Measurements from ENCODE around the gene GPC5. TPM values are rescaled to one million over a fixed set of nuclear protein-coding genes. Genes with fewer than 3 reads are reported as not detected.

GPC5 gene
- total and polyA plus RNA-seq, 11 donors = 0.14 to 2.9 (median 0.84) TPM; not detected in 1

DNA sequence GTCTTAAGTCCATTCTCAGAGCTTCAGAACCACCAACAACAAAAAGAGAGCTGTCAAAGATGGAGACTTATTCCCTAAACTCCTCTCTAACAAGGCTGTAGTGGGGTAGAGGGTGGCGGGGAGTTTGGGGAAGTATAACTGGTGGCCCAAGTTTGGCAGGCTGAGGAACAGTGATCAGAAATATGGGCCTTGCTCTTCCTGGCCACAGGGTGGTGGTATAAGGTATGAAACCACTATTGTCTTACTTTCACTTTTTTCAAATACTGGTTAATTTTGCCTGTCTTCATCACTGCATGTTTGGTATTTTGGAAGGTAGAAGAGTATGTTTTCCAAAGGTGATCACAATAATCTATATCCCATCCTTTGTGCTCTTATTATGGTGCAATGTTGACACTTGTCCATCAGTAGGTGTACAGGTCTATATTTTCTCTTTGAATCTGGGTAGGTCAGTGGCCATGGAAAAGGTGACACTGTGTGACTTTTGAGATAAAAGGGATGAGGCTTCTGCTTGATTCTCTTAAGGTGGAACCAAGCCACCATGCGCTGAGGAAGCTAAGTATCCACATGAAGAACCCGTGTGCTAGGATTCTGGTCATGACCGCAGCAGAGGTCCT is 23.2 kb upstream of the GPC5 start:
- Histone ChIP-seq H3K9me3 (no peaks in the 10 kb centered on the region), H3K4me1 (no peaks in the 10 kb centered on the region), H3K27me3 (no peaks in the 10 kb centered on the region), H3K4me3 (no peak overlapping the region), H3K27ac (no peak overlapping the region), H3K36me3 (no peaks in the 10 kb centered on the region)
- TF ChIP-seq, protein P1, sequence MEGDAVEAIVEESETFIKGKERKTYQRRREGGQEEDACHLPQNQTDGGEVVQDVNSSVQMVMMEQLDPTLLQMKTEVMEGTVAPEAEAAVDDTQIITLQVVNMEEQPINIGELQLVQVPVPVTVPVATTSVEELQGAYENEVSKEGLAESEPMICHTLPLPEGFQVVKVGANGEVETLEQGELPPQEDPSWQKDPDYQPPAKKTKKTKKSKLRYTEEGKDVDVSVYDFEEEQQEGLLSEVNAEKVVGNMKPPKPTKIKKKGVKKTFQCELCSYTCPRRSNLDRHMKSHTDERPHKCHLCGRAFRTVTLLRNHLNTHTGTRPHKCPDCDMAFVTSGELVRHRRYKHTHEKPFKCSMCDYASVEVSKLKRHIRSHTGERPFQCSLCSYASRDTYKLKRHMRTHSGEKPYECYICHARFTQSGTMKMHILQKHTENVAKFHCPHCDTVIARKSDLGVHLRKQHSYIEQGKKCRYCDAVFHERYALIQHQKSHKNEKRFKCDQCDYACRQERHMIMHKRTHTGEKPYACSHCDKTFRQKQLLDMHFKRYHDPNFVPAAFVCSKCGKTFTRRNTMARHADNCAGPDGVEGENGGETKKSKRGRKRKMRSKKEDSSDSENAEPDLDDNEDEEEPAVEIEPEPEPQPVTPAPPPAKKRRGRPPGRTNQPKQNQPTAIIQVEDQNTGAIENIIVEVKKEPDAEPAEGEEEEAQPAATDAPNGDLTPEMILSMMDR (IDR thresholded peaks at IDR 0.05) = peak in 8 of 12 donors; percentile 11 to 42 (median 20)
- no peak for TF ChIP-seq POLR2A (IDR thresholded peaks at IDR 0.05)
- intact Hi-C loops (cut with DNase I) = no loop called here
- DNase-seq (no peak), ATAC-seq (no peak)
- 89 to 94% (median 92%) methylated on average over 4 of the region's 4 CpGs for WGBS, 4 donors

DNA sequence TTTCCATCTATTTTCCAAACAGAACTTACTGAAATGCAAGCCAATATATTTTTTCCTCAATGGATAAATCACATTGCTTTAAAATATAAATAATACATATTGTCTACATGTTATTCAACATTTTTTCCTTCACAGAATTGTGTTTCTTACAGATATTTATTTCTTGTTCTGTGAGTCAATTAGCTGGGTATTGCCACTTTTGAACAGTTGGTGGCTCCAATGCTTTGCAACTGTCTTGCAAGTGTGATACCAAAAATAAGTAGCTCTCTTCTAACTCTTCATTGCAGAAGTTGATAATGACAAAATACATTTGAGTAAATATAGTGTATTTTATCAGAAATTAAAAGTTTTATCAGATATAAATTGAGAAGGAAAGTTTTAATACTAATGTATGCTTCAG is 17.1 kb upstream of the GPC5 start:
- intact Hi-C loops (cut with DNase I) = loop anchor here (1.0 to 10.0 kb wide), 5 partner anchors 341 to 401 kb away; no protein-coding TSS in a partner anchor
- ATAC-seq = no peak
- DNase-seq = no peak
- no peak for TF ChIP-seq POLR2A (IDR thresholded peaks at IDR 0.05)
- TF ChIP-seq, protein P1 (IDR thresholded peaks at IDR 0.05) = peak in 11 of 12 donors; percentile 22 to 50 (median 26)
- Histone ChIP-seq H3K4me1 (no peaks in the 10 kb centered on the region), H3K36me3 (no peaks in the 10 kb centered on the region), H3K27me3 (peaks cover 0 to 4% (median 0%) of the 10 kb centered on the region in 9 donors), H3K27ac (no peak overlapping the region), H3K9me3 (no peaks in the 10 kb centered on the region), H3K4me3 (no peak overlapping the region)

DNA sequence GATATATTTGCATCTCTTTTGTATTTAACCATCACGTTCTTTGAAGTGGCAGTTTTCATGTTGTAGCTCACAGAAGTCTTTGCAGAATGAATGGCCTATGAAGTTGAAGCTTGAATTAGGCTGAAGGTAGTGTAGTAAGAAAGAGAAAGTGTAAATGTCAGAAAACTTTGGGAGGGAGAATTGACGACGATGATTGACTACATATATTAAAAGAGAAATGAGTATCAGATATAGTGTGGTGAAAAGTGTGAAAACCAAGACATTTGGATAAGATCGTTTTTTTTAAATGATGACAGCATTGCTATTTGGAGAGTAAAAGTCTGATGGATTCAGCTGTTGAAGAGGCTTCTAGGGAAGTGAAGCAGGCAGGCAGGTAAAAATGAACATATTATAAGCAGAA is 14.6 kb upstream of the GPC5 start:
- H3K9me3 ChIP-seq = no peaks in the 10 kb centered on the region
- H3K4me3 ChIP-seq = no peak overlapping the region
- no peaks in the 10 kb centered on the region for H3K36me3 ChIP-seq
- H3K27me3 ChIP-seq = peaks cover 0 to 10% (median 0%) of the 10 kb centered on the region in 9 donors
- TF ChIP-seq POLR2A (IDR thresholded peaks at IDR 0.05) = no peak
- TF ChIP-seq, protein P1 (IDR thresholded peaks at IDR 0.05) = no peak
- H3K4me1 ChIP-seq = no peaks in the 10 kb centered on the region
- intact Hi-C loops (cut with DNase I) = loop anchor here (2.0 to 10.0 kb wide), 5 partner anchors 338 to 401 kb away; no protein-coding TSS in a partner anchor
- 75 to 81% (median 77%) methylated on average over 4 of the region's 4 CpGs for WGBS, 4 donors
- no peak overlapping the region for H3K27ac ChIP-seq
- ATAC-seq = no peak
- no peak for DNase-seq

DNA sequence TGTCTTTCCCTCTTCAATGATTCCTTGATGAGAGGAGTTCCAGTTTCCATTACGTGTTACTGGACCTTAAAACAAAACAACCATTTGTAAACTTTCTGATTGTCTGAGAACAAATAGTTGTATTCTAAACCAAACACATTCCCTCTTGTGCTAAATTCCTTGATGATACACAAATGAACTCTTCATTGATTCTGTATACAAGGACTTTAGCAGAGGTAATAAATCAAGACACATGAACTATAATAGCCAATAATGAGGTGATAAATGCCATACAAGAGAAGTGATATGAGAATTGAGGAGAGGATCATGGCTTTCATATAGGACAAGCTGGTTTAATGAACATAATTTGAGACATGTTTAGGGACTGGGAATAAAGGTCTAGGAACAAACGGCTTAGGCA is 13.5 kb upstream of the GPC5 start:
- 73 to 90% (median 78%) methylated on average over 2 of the region's 2 CpGs for WGBS, 4 donors
- ATAC-seq = no peak
- intact Hi-C loops (cut with DNase I) = loop anchor here (5.0 to 10.0 kb wide), 4 partner anchors 337 to 397 kb away; no protein-coding TSS in a partner anchor

More for the DNA sequence above, 13.5 kb upstream of the GPC5 start:
- Histone ChIP-seq H3K27me3 (peaks cover 0 to 17% (median 0%) of the 10 kb centered on the region in 9 donors), H3K9me3 (no peaks in the 10 kb centered on the region), H3K4me3 (no peak overlapping the region), H3K36me3 (no peaks in the 10 kb centered on the region), H3K27ac (no peak overlapping the region), H3K4me1 (no peaks in the 10 kb centered on the region)
- TF ChIP-seq POLR2A (IDR thresholded peaks at IDR 0.05) = no peak
- TF ChIP-seq, protein P1 (IDR thresholded peaks at IDR 0.05) = no peak
- DNase-seq = no peak
